MM.1S (cell line): Measurements from ENCODE around the gene TRMU.

Experiments
- DNase-seq: peaks from one replicate; pipeline ENCODE4 v3.0.0-alpha.2; 2015
- H2AFZ ChIP-seq: fragments of 300-600 bp; sonication (generic); 2 replicates; pipeline ENCODE4 v1.6.0; 2016; ENCODE audit warnings: antibody characterized with exemption, low read length
- H3F3A ChIP-seq: fragments of 300-600 bp; sonication (generic); 2 replicates; pipeline ENCODE4 v1.6.1; 2016; ENCODE audit warnings: mild to moderate bottlenecking, antibody characterized with exemption, low read length, moderate library complexity, mixed read lengths; ENCODE audit not compliant: insufficient read depth
- H3K27ac ChIP-seq: fragments of 300-600 bp; sonication (generic); 2 replicates; pipeline ENCODE4 v1.5.1; 2016; ENCODE audit warnings: mild to moderate bottlenecking, low read length
- H3K27me3 ChIP-seq: fragments of 300-600 bp; sonication (generic); replicated peaks from 2 replicates; pipeline ENCODE4 v1.6.0; 2016; ENCODE audit warnings: low read length; ENCODE audit not compliant: insufficient read depth
- H3K36me3 ChIP-seq: fragments of 300-600 bp; sonication (generic); replicated peaks from 2 replicates; pipeline ENCODE4 v1.6.1; 2016; ENCODE audit warnings: mild to moderate bottlenecking, low read length, mixed read lengths; ENCODE audit not compliant: insufficient read depth
- H3K4me1 ChIP-seq: fragments of 300-600 bp; sonication (generic); 2 replicates; pipeline ENCODE4 v1.6.1; 2016; ENCODE audit warnings: low read length, mixed read lengths
- H3K4me2 ChIP-seq: fragments of 300-600 bp; sonication (generic); 2 replicates; pipeline ENCODE4 v1.6.0; 2016; ENCODE audit warnings: low read depth, low read length
- H3K4me3 ChIP-seq: fragments of 300-600 bp; sonication (generic); 2 replicates; pipeline ENCODE4 v1.5.1; 2016; ENCODE audit warnings: low read length, mixed read lengths
- H3K79me2 ChIP-seq: fragments of 300-600 bp; sonication (generic); 2 replicates; pipeline ENCODE4 v1.6.1; 2016; ENCODE audit warnings: mixed run types, low read length, mixed read lengths
- H3K9ac ChIP-seq: fragments of 300-600 bp; sonication (generic); 2 replicates; pipeline ENCODE4 v1.6.1; 2016; ENCODE audit warnings: low read length, mixed read lengths
- H3K9me2 ChIP-seq: fragments of 300-600 bp; sonication (generic); replicated peaks from 2 replicates; pipeline ENCODE4 v1.6.1; 2016; ENCODE audit warnings: mild to moderate bottlenecking, low read length, mixed read lengths; ENCODE audit not compliant: insufficient read depth
- H3K9me3 ChIP-seq: fragments of 300-600 bp; sonication (generic); replicated peaks from 2 replicates; pipeline ENCODE4 v1.6.1; 2016; ENCODE audit warnings: mild to moderate bottlenecking, low read length, mixed read lengths; ENCODE audit not compliant: insufficient read depth
- H4K20me1 ChIP-seq: fragments of 300-600 bp; sonication (generic); 2 replicates; pipeline ENCODE4 v1.6.1; 2016; ENCODE audit warnings: mild to moderate bottlenecking, low read length, moderate library complexity, mixed read lengths; ENCODE audit not compliant: insufficient read depth
- CTCF ChIP-seq: fragments of 300-600 bp; sonication (generic); IDR thresholded peaks from 2 replicates; pipeline ENCODE4 v1.5.1; 2016; ENCODE audit warnings: antibody characterized with exemption, low read length, mixed read lengths
- EZH2 ChIP-seq: fragments of 300-600 bp; sonication (generic); optimal IDR thresholded peaks from 2 replicates; pipeline ENCODE3; 2017; ENCODE audit warnings: low read depth, mild to moderate bottlenecking, antibody characterized with exemption, low read length, mixed read lengths
- EZH2phosphoT487 ChIP-seq: fragments of 300-600 bp; sonication (generic); IDR thresholded peaks from 2 replicates; pipeline ENCODE4 v1.6.1; 2018; ENCODE audit warnings: antibody characterized with exemption, low read length

TRMU gene

GRCh38 chr22:46373921-46374662, 38.6 kb downstream of the TRMU start:
- H4K20me1 ChIP-seq = no peaks in the 10 kb centered on the region

GRCh38 chr22:46374663-46375474, 39.4 kb downstream of the TRMU start:
- Histone ChIP-seq H3K27ac (no peak overlapping the region), H2AFZ (no peak overlapping the region), H3F3A (no peaks in the 10 kb centered on the region), H3K9me2 (no peaks in the 10 kb centered on the region), H3K4me1 (peaks cover 7% of the 10 kb centered on the region; the same call in 1 of the 2 replicates), H3K4me3 (no peak overlapping the region), H3K4me2 (no peak overlapping the region), H3K9ac (no peak overlapping the region), H3K9me3 (no peaks in the 10 kb centered on the region), H3K36me3 (no peaks in the 10 kb centered on the region), H4K20me1 (no peaks in the 10 kb centered on the region), H3K27me3 (peaks cover 39% of the 10 kb centered on the region), H3K79me2 (no peaks in the 10 kb centered on the region)
- DNase-seq = no peak
- TF ChIP-seq EZH2 = no peak

More at GRCh38 chr22:46373921-46374662, 38.6 kb downstream of the TRMU start:
- no peaks in the 10 kb centered on the region for H3F3A ChIP-seq
- H2AFZ ChIP-seq = no peak overlapping the region
- H3K4me2 ChIP-seq = no peak overlapping the region
- H3K27ac ChIP-seq = no peak overlapping the region
- H3K36me3 ChIP-seq = no peaks in the 10 kb centered on the region
- TF ChIP-seq CTCF (no peak), EZH2phosphoT487 (no peak), EZH2 (no peak)
- peaks cover 31% of the 10 kb centered on the region for H3K27me3 ChIP-seq
- no peaks in the 10 kb centered on the region for H3K79me2 ChIP-seq
- H3K4me3 ChIP-seq = no peak overlapping the region
- no peaks in the 10 kb centered on the region for H3K9me2 ChIP-seq
- DNase-seq = no peak
- H3K4me1 ChIP-seq = peaks cover 7% of the 10 kb centered on the region; the same call in 1 of the 2 replicates
- no peak overlapping the region for H3K9ac ChIP-seq
- no peaks in the 10 kb centered on the region for H3K9me3 ChIP-seq

GRCh38 chr22:46376111-46376510, 40.6 kb downstream of the TRMU start:
- H3K4me3 ChIP-seq = no peak overlapping the region
- H3K4me1 ChIP-seq = no peaks in the 10 kb centered on the region
- no peaks in the 10 kb centered on the region for H3F3A ChIP-seq
- H3K79me2 ChIP-seq = no peaks in the 10 kb centered on the region
- no peak overlapping the region for H3K9ac ChIP-seq
- no peak for TF ChIP-seq CTCF
- TF ChIP-seq EZH2 = no peak
- TF ChIP-seq EZH2phosphoT487 = no peak
- no peaks in the 10 kb centered on the region for H3K36me3 ChIP-seq
- no peak overlapping the region for H3K4me2 ChIP-seq
- H3K9me3 ChIP-seq = no peaks in the 10 kb centered on the region
- no peaks in the 10 kb centered on the region for H3K9me2 ChIP-seq
- no peak for DNase-seq
- H3K27ac ChIP-seq = no peak overlapping the region
- H3K27me3 ChIP-seq = peaks cover 52% of the 10 kb centered on the region
- H2AFZ ChIP-seq = no peak overlapping the region
- no peaks in the 10 kb centered on the region for H4K20me1 ChIP-seq
